A549 (cell line): ENCODE results near the gene DNAJC19.

ENCODE experiments used
- BHLHE40 ChIP-seq: IDR thresholded peaks from 2 replicates; pipeline ENCODE4 v1.6.1; 2012; ENCODE audit warnings: low read depth, low read length, inconsistent platforms
- CTCF ChIP-seq: fragments of >200 bp; sonication (Bioruptor Twin); formaldehyde crosslinking; IDR thresholded peaks from 3 replicates; pipeline ENCODE4 v1.5.1; 2016
- GATA3 ChIP-seq: IDR thresholded peaks from 2 replicates; pipeline ENCODE4 v1.6.1; 2012; ENCODE audit warnings: borderline replicate concordance
- JUNB ChIP-seq: fragments of >200 bp; sonication (Bioruptor Twin); formaldehyde crosslinking; IDR thresholded peaks from 2 replicates; pipeline ENCODE4 v1.6.1; 2016
- KDM1A ChIP-seq: fragments of 200-600 bp; sonication (generic); IDR thresholded peaks from 2 replicates; pipeline ENCODE4 v1.6.1; 2016; ENCODE audit warnings: low read depth, mild to moderate bottlenecking
- MAFK ChIP-seq: fragments of 450-650 bp; IDR thresholded peaks from 2 replicates; pipeline ENCODE4 v1.6.1; 2014; ENCODE audit not compliant: partially characterized antibody
- POLR2A ChIP-seq: IDR thresholded peaks from 2 replicates; pipeline ENCODE4 v1.6.1; 2012; ENCODE audit warnings: mild to moderate bottlenecking, low read length
- RAD21 ChIP-seq, 2 experiments: fragments of >200 bp in 1 of 2; sonication (Bioruptor Twin) in 1 of 2; formaldehyde crosslinking in 1 of 2; IDR thresholded peaks in 1 of 2; conservative IDR thresholded peaks in 1 of 2; 2 replicates in 1 of 2; 3 replicates in 1 of 2; pipeline ENCODE4 v1.6.1; 2012 to 2018; ENCODE audit warnings: inconsistent platforms in 1 of 2
- RCOR1 ChIP-seq: fragments of 150-350 bp; IDR thresholded peaks from 2 replicates; pipeline ENCODE4 v1.6.1; 2014; ENCODE audit warnings: antibody characterized with exemption, low read length, low read depth
- USF2 ChIP-seq: fragments of 450-650 bp; IDR thresholded peaks from 2 replicates; pipeline ENCODE4 v1.6.1; 2014; ENCODE audit warnings: antibody characterized with exemption
- ZC3H11A ChIP-seq: fragments of 450-650 bp; IDR thresholded peaks from 2 replicates; pipeline ENCODE4 v1.6.1; 2014; ENCODE audit warnings: antibody characterized with exemption, mild to moderate bottlenecking

GRCh38 chr3:180979961-180980360 lies 9.6 kb downstream of the DNAJC19 start:
- TF ChIP-seq POLR2A = no peak
- no peak for TF ChIP-seq CTCF
- TF ChIP-seq GATA3 = no peak
- TF ChIP-seq USF2 = no peak
- TF ChIP-seq RCOR1 = no peak
- no peak for TF ChIP-seq KDM1A
- no peak for TF ChIP-seq BHLHE40
- TF ChIP-seq RAD21 (conservative IDR thresholded peaks at IDR 0.05 in 1 of 2, IDR thresholded peaks at IDR 0.05 in 1 of 2) = no peak
- TF ChIP-seq MAFK = no peak
- no peak for TF ChIP-seq JUNB
- no peak for TF ChIP-seq ZC3H11A
